GM21423 (cell line): ENCODE measurements around the gene CDC16.
"Not testable (repeated sequence)": the region's sequence is repeated elsewhere in the genome, so short reads cannot be mapped to it uniquely, and the experiment has no call there.

Source experiments
- ATAC-seq: cut with Tn5 transposase; IDR thresholded peaks from one replicate; pipeline ENCODE4 v1.9.1; 2021; ENCODE audit warnings: mild to moderate bottlenecking, moderate library complexity; ENCODE audit not compliant: unreplicated experiment

Gene CDC16

DNA sequence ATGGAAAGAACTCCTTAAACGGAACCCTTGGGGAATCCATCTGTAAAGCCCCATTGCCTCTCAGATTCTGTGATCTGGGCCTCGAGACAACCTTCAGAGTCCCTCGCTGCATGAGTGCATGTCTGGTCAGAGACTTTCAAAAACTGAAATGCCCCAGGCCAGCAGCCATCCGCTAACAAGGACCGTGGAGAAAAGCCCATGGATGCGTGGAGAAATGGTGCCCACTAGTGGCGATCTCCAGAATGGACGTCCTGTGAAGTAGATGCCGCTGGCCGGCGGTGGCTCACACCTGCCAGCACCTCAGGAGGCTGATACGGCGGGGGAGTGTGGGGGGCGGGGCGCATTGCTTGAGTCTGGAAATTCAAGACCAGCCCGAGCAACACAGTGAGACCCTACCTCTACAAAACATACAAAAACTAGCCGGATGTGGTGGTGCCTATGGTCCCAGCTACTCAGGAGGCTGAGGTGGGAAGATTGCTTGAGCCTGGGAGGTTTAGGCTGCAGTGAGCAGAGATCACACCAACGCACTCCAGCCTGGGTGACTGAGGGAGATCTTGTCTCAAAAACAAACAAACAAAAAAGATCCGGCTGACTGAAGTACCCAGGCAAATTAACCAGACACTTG, 7.9 kb upstream of the CDC16 start:
- ATAC-seq, result peak; percentile 81

DNA sequence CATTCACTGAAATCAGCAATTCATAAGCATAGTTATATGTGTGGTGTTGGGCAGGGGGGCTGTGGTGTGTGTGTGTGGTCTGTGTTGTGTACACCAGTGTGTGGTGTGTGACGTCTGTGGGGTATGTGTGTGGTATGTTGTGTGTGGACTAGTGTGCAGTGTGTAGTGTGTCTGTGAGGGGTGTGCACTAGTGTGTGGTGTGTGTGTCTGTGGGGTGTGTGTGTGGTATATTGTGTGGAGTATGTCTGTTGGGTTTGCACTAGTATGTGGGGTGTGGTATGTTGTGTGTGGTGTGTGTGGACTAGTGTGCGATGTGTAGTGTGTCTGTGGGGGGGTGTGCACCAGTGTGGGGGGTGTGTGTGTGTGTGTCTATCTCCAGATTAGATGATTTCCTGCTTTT, 7.2 kb upstream of the CDC16 start:
- ATAC-seq, result no peak

DNA sequence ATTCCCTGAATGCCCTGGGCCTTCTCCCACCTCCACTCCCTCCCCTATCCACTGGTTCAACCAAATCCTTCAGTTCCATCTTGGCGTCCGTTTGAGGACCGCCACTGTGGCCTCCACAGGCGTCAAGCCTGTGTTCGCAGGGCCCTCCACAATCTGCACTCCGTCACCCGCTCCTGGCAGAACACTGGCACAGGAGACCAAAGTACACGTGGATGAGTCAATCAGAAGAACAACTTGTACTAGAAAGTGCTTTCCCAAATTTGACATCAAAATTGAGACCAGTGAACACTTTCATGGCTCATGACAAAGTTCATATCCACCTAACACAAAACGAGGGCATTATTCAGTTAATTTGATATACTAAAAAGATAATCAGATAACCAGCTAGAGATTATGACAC, 6.5 kb upstream of the CDC16 start:
- no peak for ATAC-seq

DNA sequence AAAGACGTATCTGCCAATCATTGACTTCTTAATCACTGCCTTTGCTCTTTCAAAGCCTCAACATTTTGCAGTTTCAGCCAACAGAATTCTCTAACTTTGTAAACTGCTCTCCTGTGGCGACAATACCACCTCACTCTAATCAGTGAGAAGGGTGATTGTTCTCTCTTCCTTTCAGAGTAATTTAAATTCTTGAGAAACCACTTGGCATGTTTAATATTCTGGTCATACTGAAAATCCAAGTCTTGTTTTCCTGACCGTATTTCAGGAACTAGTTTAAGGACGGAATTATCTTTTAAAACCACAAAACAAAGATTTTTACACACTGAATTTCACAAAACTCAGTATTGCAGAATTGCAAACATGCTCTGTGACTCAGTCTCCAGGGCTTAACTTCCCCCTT, 5.2 kb upstream of the CDC16 start:
- ATAC-seq, result no peak

DNA sequence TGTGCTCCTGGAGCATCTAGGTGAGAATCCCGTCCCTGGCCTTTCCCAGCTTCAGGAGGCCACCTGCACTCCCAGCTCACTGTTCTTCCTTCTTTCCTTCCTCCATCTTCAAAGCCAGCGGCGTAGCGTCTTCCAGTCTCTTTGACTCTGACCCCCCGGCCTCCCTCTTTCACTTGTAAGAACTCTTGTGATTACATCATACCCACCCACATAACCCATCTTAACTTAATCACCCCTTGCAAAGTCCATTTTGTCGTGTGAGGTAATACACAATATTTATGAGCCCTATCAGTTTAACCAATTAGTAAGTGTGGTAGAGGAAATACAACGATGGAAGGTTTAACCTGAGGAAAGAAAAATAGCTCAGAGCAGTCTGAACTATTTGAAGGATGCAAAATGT, 4.6 kb upstream of the CDC16 start:
- no peak for ATAC-seq

DNA sequence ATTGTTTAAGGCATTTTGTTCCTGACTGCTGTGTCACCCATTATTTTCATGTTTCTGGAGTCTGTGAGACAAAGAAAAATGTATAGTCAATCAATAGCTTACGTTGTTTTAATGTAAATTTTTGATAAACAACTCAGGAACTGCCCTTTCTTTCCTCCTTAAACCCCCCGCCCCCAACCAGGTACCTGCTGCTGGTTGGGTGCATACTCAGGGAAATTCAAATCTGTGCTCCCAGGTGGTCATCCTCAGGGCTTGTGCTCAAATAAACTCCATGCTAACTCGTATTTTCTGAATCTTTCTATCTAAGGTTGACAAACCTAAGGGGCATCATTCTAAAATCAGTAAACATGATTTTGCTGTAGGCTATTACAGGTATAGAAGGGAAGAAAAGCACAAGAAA, 4.1 kb upstream of the CDC16 start:
- ATAC-seq, result no peak

DNA sequence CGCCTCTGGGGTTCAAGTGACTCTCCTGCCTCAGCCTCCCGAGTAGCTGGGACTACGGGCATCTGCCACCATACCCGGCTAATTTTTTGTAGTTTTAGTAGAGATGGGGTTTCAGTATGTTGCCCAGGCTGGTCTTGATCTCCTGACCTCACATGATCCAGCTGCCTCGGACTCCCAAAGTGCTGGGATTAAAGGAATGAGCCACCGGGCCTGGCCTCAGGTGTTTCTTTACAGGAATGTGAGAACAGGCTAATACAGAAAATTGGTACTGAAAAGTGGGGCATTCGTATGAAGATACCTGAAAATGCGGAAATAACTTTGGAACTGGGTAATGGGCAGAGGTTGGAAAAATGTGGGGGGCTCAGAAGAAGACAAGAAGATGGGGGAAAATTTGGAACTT, 2.8 kb upstream of the CDC16 start:
- no peak for ATAC-seq

DNA sequence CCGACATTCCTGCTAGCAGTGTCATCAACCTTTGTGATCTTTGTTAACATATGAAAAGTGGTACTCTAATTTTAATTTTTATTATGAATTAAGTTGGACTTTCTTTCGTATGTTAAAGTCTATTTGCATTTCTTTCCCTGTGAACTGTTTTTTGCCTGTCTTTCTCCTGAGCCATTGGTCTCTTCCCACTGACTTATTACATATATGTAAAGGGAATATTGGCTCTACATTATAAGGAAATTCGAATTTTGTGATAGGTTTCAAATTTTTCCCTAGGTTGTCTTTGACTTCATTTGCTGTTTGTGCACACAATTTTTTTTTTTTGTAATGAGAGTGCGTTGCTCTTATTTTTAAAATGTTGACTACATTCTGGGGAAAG, 442 bp upstream of the CDC16 start:
- no peak for ATAC-seq

DNA sequence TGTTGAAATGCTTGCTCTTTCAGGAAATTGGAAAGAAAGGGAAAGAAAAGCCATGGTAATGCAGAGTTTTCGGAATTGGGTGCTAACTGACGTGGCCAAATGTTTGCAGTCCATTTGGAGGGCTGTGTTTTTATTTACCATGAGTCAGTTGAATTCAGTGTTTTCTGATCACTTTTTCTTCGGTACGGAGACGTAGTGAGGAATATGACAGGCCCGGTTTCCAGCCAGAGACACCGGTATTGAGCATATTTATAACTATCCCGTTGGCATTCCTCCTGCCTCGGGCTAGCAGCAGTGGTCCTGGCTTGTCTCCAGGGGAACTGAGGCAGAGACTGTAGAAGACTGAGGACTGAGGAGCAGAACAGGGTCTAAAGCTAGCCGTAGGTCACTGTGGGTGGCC, 1.0 kb downstream of the CDC16 start:
- ATAC-seq, result no peak

DNA sequence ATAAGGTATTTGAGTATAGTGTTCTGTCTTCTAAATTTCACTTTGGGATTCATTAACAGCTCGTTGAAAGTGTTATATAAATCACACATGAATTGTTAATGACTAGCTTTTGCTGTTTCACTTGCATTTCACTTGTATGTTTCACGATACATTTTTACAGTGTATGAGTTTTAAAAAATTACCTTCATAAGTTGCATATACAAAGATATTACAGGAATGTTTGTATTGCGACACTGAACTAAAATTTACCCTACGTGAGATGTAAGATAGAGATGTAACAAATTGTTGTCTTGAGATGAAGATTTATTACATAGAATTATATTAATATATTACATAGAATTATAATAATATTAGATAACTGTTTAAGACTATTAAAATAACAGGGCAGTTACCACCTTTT, 1.5 kb downstream of the CDC16 start:
- no peak for ATAC-seq

DNA sequence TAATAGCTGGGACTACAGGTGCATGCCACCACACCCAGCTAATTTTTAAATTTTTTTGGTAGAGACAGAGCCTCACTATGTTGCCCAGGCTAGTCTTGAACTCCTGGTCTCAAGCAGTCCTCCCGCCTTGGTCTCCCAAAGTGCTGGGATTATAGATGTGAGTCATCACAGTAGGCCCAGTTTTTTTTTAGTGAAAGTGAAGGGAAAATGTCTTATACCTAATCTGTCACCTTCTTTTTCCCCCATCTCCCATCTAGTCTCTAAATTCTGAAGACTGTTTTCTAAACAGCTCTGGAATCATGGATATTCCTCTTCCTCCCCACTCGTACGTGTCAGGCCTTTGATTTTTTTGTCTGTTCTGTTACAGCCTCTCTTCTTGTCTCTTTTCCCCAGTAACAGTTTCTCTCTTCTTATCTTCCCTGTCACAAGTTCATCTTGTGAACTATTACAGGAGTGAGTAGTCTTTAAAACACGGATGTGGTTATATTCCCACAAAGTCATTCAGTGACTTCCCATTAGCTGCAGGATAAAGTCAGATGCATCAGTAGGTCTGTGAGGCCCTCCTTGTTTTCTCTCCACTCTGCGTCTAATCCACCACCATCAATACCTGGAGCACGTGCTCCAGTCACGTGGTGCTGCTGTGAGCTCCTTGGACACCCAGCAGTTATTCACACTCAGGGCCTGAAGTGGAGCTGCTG, 2.9 kb downstream of the CDC16 start:
- ATAC-seq, result no peak

DNA sequence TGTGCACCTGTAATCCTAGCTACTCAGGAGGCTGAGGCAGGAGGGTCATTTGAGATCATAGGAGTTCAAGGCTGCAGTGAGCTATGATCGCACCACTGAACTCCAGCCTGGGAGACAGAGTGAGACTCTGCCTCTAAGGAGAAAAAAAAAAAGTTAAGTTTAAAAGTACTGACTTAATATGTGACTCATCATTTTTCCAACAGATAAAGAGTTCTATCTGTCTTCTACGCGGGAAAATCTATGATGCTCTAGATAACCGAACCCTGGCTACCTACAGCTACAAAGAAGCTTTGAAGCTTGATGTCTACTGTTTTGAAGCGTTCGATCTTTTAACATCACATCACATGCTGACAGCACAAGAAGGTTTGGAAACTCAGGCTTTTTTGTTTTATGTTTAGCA, 7.2 kb downstream of the CDC16 start:
- ATAC-seq, result no peak

DNA sequence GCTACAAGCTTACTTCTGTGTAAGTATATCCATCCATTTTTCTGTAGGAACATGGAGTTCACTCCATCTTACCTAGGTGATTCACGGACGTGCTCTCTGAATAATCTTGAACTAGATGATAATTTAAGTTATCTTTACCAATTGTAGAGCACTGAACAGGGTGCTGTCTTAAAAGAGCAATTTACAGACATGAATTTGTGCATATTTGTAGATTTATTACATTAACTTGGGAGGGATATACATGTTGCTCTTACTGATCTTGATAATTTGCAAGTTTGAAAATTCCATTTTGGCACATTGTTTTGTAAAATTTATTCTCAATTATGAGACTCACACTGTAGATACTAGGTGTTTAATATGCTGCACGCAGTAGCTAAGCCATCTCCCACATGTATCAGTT, 9.3 kb downstream of the CDC16 start:
- no peak for ATAC-seq

DNA sequence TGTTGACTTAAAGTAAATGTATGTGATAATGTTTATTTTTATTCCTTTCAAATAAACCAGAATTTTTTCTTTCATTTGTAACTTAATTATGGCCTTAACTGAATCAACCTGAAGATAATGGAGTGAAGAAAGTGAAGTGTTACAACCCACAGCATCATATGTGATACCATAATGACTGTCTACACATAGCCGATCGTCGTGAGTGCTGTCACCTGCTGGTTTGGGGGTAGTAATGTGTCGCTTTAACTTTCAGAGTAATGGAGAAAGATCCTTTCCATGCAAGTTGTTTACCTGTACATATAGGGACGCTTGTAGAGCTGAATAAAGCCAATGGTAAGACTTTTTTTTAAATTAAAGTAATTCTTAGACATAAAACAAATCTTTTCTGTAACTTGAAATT, 9.9 kb downstream of the CDC16 start:
- no peak for ATAC-seq

DNA sequence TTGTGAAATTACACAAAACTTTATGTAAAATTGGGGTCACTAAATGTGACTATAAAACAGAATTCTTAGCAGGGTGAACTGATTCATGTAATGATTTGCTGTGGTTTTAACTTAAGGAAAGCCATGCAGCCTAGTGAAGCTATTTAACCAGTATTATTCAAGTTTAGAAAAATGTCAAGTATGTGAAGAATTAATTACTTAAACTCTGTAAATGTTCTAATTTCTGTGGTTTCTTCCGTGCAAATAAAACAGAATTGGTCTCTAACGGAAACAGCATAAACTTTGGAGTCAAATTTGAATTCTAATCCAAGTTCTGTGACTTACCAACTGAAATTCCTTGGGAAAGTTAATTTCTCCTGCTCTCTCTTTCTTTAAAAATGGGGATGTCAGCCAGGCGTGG, 13.3 kb downstream of the CDC16 start:
- ATAC-seq, result no peak

DNA sequence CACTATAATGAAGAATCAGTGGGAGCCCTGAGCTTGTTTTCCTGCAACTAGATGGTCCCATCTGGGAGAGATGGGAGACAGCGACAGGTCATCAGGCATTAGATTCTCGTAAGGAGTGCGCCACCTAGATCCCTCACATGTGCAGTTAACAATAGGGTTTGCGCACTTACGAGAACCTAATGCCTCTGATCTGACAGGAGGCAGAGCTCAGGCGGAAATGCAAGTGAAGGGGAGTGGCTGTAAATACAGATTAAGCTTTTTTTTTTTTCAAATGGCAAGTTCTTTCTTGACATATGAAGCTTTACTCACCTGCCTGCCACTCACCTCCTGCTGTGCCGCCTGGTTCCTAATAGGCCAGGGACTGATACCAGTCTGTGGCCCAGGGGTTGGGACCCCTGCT, 14.4 kb downstream of the CDC16 start:
- no peak for ATAC-seq

DNA sequence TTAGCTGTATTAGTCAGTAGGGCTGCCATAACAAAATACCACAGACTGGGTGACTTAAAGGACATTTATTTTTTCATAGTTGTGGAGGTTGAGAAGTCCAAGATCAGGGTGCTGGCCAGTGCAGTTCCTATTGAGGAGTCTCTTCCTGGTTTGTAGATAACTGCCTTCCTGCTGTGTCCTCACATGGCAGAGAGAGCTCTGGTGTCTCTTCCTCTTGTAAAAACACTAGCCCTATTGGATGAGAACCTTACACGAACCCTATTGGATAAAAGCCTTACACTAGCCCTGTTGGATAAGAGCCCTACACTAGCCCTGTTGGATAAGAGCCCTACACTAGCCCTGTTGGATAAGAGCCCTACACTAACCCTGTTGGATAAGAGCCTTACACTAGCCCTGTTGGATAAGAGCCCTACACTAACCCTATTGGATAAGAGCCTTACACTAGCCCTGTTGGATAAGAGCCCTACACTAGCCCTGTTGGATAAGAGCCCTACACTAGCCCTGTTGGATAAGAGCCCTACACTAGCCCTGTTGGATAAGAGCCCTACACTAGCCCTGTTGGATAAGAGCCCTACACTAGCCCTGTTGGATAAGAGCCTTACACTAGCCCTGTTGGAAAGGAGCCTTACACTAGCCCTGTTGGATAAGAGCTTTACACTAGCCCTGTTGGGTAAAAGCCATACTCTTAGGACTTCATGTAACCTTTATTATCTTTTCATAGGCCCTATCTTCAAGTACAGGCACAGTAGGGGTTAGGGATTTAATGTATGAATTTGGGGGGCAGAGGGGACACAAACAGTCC, 17.1 kb downstream of the CDC16 start:
- not testable (repeated sequence) for ATAC-seq

DNA sequence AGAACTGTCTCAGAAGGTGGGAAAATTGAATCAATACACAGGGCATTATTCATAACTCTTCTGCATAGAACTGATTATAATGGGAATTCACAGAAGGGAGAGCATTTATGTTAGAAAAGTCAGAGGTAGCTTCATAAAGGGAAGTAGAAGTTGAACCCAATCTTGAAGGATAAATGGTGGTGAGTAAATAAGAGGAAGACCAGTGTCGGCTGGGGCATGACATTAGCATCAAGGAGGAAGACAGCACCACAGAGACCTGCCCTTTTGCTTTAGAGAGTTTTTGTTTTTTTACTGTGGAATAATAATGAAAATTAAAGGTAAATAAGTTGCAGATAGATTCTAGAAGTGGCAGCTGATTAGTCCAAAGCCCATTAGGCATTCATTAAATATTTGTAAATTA, 21.9 kb downstream of the CDC16 start:
- no peak for ATAC-seq

DNA sequence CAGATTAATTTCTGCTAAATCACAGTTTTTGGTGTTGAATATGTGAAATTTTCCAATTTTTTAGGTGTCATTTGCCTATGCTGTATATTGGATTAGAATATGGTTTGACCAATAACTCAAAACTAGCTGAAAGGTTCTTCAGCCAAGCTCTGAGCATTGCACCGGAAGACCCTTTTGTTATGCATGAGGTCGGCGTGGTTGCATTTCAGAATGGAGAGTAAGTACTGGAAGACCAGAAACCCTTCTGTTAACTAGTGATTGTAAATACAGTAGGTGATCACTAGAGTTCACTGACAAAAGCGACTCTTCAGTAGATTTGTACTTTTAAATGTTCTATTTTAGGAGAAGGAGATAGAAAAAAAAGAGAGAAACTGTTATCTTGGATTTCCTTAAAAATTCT, 22.3 kb downstream of the CDC16 start:
- no peak for ATAC-seq

DNA sequence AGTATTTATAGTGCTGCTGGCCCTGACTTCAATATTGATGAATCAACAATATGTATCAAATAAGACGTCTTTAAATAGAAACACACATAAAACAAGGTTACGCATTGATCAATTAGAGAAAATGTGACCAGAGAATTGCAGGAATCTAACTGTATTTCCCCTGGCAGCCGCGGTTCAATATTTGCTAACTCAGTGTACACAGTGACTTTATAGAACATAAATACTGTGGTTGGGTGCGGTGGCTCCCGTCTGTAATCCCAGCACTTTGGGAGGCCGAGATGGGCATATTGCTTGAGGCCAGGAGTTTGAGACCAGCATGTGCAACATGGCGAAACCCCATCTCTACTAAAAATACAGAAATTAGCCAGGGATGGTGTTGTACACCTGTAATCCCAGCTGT, 23.9 kb downstream of the CDC16 start:
- ATAC-seq, result no peak

DNA sequence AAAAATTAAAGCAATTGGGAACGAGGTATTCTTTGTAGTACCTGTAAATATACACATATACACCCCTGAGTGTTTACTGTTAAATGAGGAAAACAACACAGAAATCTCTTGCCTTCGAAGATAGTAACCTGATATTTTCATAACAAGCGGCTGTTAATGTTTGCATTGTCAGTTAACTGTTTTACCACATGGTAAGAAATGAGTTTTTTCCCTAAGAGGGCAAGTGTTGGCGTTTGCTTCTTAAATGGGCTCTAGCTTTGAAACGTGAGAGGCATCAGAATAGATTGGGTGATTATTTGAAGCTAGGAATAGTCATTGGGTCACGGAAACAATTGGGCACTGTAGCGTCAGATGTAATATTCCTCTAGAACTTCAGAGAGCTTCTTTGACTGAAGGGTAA, 24.7 kb downstream of the CDC16 start:
- ATAC-seq, result no peak

DNA sequence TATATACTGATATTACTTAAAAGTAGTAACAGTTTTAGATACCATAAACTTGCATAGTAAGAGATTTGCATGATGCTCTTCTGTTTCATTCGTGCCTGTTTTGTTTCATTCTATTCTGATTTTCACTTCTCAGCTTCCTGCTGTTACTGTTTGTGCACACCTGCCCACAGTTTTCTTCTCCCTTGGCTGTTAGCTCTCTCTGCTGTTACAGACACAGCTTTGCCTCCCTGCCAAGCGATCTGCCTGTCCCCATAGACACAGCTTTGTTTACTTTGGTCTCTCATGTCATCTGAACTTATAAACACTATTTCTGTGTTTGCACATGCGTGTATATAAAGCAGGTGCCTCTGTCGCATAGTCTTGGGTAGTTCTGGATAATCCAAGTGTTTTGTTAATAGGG, 25.3 kb downstream of the CDC16 start:
- ATAC-seq, result peak; percentile 39
